Activated CD8-positive, alpha-beta memory T cell treated with anti-CD3 and anti-CD28 coated beads, Interleukin-2, amount 50 U/mL, for 1 hour (primary cell): ENCODE data around the gene CCBE1.

Experiments
- DNase-seq: peaks from one replicate; pipeline ENCODE4 v3.0.0-alpha.2; 2020; ENCODE audit errors: extremely low read depth

CCBE1 gene

GRCh38 chr18:59619816-59620215 lies 77.4 kb downstream of the CCBE1 start:
- DNase-seq: no peak

GRCh38 chr18:59617468-59617932 lies 79.7 kb downstream of the CCBE1 start:
- no peak for DNase-seq

- no peak for DNase-seq
These were observed 80.7 kb downstream of the CCBE1 start for GRCh38 chr18:59616501-59616900.

GRCh38 chr18:59613903-59614302 lies 83.3 kb downstream of the CCBE1 start:
- DNase-seq: no peak

GRCh38 chr18:59612381-59612780 lies 84.8 kb downstream of the CCBE1 start:
- DNase-seq: no peak

GRCh38 chr18:59610546-59611140 lies 86.6 kb downstream of the CCBE1 start:
- no peak for DNase-seq

- no peak for DNase-seq
These were observed 87.6 kb downstream of the CCBE1 start for GRCh38 chr18:59609654-59610053.

GRCh38 chr18:59607471-59607870 lies 89.8 kb downstream of the CCBE1 start:
- DNase-seq: no peak

- DNase-seq: no peak
These were observed 90.2 kb downstream of the CCBE1 start for GRCh38 chr18:59607078-59607379.

GRCh38 chr18:59606193-59607077 lies 90.8 kb downstream of the CCBE1 start:
- DNase-seq: no peak

- no peak for DNase-seq
These were observed 91.5 kb downstream of the CCBE1 start for GRCh38 chr18:59605633-59606192.

GRCh38 chr18:59604877-59605276 lies 92.3 kb downstream of the CCBE1 start:
- DNase-seq: no peak

- DNase-seq: no peak
These were observed 100.2 kb downstream of the CCBE1 start for GRCh38 chr18:59597049-59597448.

GRCh38 chr18:59593291-59593717 lies 103.9 kb downstream of the CCBE1 start:
- DNase-seq: no peak

GRCh38 chr18:59592624-59593023 lies 104.6 kb downstream of the CCBE1 start:
- no peak for DNase-seq

- no peak for DNase-seq
These were observed 114.8 kb downstream of the CCBE1 start for GRCh38 chr18:59582395-59582794.

- no peak for DNase-seq
These were observed 117.7 kb downstream of the CCBE1 start for GRCh38 chr18:59579509-59579908.

GRCh38 chr18:59577386-59577655 lies 119.9 kb downstream of the CCBE1 start:
- DNase-seq: no peak

GRCh38 chr18:59576541-59577385 lies 120.5 kb downstream of the CCBE1 start:
- DNase-seq: no peak

- no peak for DNase-seq
These were observed 121.2 kb downstream of the CCBE1 start for GRCh38 chr18:59575995-59576394.

- no peak for DNase-seq
These were observed 123.3 kb downstream of the CCBE1 start for GRCh38 chr18:59573962-59574361.

- DNase-seq: no peak
These were observed 125.3 kb downstream of the CCBE1 start for GRCh38 chr18:59571902-59572301.
